Nephron progenitor cell (in vitro differentiated cells): ENCODE data around the gene TNC.

Experiments
- DNase-seq: peaks from one replicate; pipeline ENCODE4 v3.0.0; 2021
- H3K27ac Mint-ChIP-seq: 2 replicates; pipeline ENCODE4 v1.8.0; 2021; ENCODE audit warnings: mild to moderate bottlenecking, moderate library complexity, mixed read lengths
- H3K27me3 Mint-ChIP-seq: 2 replicates; pipeline ENCODE4 v1.8.0; 2021; ENCODE audit warnings: mild to moderate bottlenecking, low read depth, mixed read lengths; ENCODE audit not compliant: poor library complexity
- H3K36me3 Mint-ChIP-seq: 2 replicates; pipeline ENCODE4 v1.8.0; 2021; ENCODE audit warnings: low read depth, mixed read lengths
- H3K4me1 Mint-ChIP-seq: 2 replicates; pipeline ENCODE4 v1.8.0; 2021; ENCODE audit warnings: mixed read lengths
- H3K4me3 Mint-ChIP-seq: 2 replicates; pipeline ENCODE4 v1.8.0; 2021; ENCODE audit warnings: mild to moderate bottlenecking, moderate library complexity, mixed read lengths
- H3K9me3 Mint-ChIP-seq: 2 replicates; pipeline ENCODE4 v1.8.0; 2021; ENCODE audit warnings: mild to moderate bottlenecking, moderate library complexity, mixed read lengths
- TF ChIP-seq, protein P1 (sequence below): fragments of 200-600 bp; sonication (generic); IDR thresholded peaks from 2 replicates; pipeline ENCODE4 v1.5.0; 2021; ENCODE audit warnings: antibody characterized with exemption

Gene TNC

DNA sequence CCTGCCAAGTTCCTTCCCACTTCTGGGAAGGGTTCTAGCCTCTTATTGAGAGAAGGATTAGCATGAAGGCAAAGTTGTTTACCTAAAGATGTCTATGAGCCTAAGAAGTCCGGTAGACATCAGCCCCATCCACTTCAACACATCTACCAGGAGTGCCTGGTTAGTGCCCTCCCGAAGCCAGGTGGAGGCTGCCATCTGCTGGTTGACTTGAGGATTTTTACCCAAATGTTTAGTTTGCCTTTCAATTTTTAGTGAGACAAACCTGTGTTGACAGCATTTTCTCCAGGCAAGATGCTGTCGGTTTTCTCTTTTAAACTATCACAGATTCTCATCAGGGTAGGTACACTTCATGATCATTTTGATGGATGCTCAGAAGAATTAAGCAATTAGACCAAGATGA, 104.0 kb downstream of the TNC start:
- no peak overlapping the region for H3K27ac Mint-ChIP-seq
- no peaks in the 10 kb centered on the region for H3K9me3 Mint-ChIP-seq
- TF ChIP-seq, protein P1, sequence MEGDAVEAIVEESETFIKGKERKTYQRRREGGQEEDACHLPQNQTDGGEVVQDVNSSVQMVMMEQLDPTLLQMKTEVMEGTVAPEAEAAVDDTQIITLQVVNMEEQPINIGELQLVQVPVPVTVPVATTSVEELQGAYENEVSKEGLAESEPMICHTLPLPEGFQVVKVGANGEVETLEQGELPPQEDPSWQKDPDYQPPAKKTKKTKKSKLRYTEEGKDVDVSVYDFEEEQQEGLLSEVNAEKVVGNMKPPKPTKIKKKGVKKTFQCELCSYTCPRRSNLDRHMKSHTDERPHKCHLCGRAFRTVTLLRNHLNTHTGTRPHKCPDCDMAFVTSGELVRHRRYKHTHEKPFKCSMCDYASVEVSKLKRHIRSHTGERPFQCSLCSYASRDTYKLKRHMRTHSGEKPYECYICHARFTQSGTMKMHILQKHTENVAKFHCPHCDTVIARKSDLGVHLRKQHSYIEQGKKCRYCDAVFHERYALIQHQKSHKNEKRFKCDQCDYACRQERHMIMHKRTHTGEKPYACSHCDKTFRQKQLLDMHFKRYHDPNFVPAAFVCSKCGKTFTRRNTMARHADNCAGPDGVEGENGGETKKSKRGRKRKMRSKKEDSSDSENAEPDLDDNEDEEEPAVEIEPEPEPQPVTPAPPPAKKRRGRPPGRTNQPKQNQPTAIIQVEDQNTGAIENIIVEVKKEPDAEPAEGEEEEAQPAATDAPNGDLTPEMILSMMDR = peak; percentile 91
- no peak overlapping the region for H3K4me3 Mint-ChIP-seq
- H3K36me3 Mint-ChIP-seq = no peaks in the 10 kb centered on the region
- peaks cover 37% of the 10 kb centered on the region for H3K4me1 Mint-ChIP-seq
- peak; percentile 72 for DNase-seq
- peaks cover 10% of the 10 kb centered on the region for H3K27me3 Mint-ChIP-seq

DNA sequence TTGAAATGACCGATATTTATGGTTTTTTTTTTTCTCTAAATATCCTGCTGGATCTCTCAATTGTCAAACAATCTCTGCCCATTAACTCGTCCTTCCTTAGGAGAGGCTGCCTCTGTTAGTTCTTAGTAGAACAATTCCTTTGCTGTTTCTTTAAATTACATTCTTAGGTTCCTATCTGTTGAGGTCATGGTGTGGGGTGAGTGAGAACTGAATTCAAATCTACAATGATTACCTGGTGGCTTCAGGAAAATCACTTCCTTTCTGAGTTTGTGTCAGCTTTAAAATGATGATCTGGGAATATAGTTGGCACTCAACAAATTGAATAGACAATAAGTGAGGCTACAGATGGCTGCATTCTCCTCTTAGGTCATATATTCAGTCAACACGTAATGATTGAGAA, 105.5 kb downstream of the TNC start:
- no peak overlapping the region for H3K27ac Mint-ChIP-seq
- H3K4me1 Mint-ChIP-seq = peaks cover 37% of the 10 kb centered on the region
- no peaks in the 10 kb centered on the region for H3K36me3 Mint-ChIP-seq
- no peak overlapping the region for H3K4me3 Mint-ChIP-seq
- H3K27me3 Mint-ChIP-seq = peaks cover 15% of the 10 kb centered on the region
- no peak for DNase-seq
- H3K9me3 Mint-ChIP-seq = no peaks in the 10 kb centered on the region
- TF ChIP-seq, protein P1 = no peak

DNA sequence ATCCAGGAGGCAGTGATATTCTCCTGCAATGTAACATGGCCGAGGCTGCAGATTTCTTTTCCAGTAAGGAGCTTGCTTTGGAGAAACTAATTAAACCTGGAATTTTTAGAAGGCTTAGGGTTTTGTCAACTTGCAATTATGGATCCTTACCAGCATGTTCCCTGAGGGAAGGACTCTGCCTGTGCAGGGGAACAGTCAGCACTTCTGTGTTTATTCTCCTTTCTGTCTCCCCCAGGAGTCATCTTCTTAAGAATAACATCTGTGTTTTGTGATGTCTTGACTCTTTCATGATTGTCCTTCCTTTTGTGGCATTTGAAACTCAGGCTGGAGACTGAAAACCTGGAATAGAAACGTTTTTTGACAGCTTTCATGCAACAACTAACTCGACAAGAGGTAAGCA, 107.1 kb downstream of the TNC start:
- Mint-ChIP-seq H3K36me3 (no peaks in the 10 kb centered on the region), H3K4me1 (peaks cover 37% of the 10 kb centered on the region), H3K4me3 (no peak overlapping the region), H3K9me3 (no peaks in the 10 kb centered on the region), H3K27me3 (peaks cover 13% of the 10 kb centered on the region), H3K27ac (no peak overlapping the region)
- TF ChIP-seq, protein P1 = no peak
- no peak for DNase-seq

DNA sequence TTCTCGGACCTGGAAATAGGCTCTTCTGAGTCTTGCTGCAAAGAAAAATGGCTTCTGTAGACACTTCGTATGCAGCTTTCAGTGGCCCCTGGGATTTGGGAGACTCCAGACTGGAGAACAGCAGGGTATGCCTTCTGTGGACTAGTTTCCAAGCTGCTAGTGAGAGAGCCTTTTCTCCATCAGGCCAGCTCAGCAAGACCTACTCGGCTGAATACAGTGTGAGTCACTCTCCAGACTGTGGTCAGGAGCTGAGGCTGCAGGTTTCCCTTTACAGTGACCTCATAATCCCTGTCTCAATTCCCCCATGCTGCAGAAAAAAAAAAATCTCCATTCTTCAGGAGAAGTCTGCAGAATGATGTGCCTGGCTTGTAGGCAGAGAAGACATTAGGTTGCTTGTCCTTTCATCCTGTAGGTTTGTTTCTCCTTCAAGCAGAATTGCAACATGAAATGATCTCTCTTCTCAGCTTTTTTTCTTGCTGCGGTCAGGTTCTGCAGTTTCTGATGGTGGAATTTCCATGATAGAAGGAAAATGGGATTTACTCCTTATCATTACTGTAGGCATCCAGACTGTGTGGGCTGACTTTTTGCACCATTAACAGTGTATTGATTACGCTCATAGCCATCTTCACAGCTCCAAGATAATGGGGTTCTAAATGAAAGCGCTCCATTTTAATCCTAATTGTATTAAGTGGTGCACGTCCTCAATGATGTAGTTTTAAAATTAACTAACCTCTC, 109.3 kb downstream of the TNC start:
- Mint-ChIP-seq H3K4me3 (no peak overlapping the region), H3K9me3 (no peaks in the 10 kb centered on the region), H3K27me3 (peaks cover 13% of the 10 kb centered on the region), H3K36me3 (no peaks in the 10 kb centered on the region), H3K4me1 (peaks cover 32% of the 10 kb centered on the region), H3K27ac (no peak overlapping the region)
- no peak for DNase-seq
- TF ChIP-seq, protein P1 = no peak

DNA sequence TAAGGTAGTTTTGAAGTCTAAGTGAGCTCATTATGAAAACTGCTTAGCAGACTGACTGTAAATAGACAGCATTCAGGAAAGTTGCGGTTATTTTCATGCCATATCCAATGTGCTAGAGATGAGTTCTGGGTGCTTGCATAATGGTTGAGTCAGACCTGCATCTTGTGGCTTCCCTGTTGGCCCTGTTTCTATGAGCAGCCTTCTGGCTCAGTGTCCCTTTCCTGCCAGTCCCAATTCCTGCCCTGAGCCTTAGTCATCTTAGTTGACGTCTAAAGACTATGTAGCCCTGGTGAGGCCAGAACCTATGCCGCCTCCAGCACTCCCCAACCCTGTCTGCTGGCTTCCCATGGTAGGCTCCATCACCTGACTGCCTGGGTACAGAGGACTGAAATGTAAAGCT, 111.3 kb downstream of the TNC start:
- Mint-ChIP-seq H3K4me3 (no peak overlapping the region), H3K27ac (no peak overlapping the region), H3K9me3 (no peaks in the 10 kb centered on the region), H3K27me3 (peaks cover 13% of the 10 kb centered on the region), H3K36me3 (no peaks in the 10 kb centered on the region), H3K4me1 (peaks cover 23% of the 10 kb centered on the region)
- no peak for DNase-seq
- TF ChIP-seq, protein P1 = no peak

DNA sequence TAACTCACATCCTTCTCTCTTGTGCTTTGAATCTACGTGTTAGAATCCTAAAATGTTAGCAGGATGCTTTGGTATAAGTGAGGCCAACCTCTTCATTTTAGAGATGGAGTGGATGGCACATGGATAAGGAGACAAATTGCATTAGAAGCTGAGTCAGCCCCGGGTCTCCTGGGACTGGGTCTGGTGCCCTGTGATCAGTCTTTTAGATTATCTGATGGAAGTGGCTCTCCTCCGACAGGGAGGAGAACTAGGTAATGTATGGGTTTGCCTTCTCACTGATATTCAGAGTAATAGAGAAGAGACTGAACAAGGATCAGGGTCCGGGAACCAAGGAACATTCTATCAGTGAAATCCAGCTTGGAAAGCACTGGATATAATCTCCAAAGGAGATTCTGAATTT, 112.6 kb downstream of the TNC start:
- H3K27ac Mint-ChIP-seq = no peak overlapping the region
- no peaks in the 10 kb centered on the region for H3K36me3 Mint-ChIP-seq
- H3K4me1 Mint-ChIP-seq = peaks cover 12% of the 10 kb centered on the region
- no peak for DNase-seq
- no peaks in the 10 kb centered on the region for H3K9me3 Mint-ChIP-seq
- TF ChIP-seq, protein P1 = no peak
- H3K4me3 Mint-ChIP-seq = no peak overlapping the region
- H3K27me3 Mint-ChIP-seq = peaks cover 13% of the 10 kb centered on the region
